NCI-H345 treated with DMSO at 0.1 percent for 48 hours (cell line): ENCODE results near the gene LIN7C.

Experiments used
- DNase-seq: peaks from one replicate; lab custom pipeline; 2025; ENCODE audit not compliant: unreplicated experiment; lab: John Stamatoyannopoulos, UW

LIN7C gene

DNA sequence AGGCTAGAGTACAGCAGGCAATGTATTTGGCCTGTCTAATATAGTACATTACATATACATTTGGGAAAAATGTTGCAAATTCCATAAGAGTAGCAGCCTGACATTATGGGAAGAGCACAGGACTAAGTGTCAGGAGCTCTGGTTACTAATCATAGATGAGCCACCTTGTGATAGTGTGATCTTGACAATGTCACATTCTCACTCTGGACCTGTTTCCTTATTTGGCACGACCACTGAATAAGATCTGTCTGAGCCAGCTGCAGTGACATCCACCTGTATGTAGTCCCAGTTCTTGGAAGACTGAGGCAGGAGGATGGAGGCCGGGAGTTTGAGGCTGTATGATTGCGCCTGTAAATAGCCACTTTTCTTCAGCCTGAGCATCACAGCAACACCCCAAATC lies 5.7 kb upstream of the LIN7C start:
- no peak for DNase-seq

DNA sequence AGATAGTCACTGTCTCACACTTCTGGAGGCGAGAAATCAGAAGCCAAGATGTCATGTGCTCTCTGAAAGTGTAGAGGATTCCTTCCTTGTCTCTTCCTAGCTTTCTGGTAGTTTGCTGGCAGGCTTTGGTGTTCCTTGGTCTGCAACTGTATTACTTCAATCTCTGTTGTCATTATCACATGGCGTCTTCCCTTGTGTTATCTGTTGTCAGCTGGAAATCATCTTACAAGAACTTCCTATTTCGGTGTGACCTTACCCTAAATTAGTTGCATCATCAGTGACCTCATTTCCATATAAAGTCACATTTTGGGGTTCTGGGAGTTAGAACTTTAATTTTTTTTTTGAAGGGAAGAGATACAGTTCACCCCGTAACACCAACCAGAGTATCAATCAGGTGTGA lies 3.3 kb upstream of the LIN7C start:
- DNase-seq: no peak

DNA sequence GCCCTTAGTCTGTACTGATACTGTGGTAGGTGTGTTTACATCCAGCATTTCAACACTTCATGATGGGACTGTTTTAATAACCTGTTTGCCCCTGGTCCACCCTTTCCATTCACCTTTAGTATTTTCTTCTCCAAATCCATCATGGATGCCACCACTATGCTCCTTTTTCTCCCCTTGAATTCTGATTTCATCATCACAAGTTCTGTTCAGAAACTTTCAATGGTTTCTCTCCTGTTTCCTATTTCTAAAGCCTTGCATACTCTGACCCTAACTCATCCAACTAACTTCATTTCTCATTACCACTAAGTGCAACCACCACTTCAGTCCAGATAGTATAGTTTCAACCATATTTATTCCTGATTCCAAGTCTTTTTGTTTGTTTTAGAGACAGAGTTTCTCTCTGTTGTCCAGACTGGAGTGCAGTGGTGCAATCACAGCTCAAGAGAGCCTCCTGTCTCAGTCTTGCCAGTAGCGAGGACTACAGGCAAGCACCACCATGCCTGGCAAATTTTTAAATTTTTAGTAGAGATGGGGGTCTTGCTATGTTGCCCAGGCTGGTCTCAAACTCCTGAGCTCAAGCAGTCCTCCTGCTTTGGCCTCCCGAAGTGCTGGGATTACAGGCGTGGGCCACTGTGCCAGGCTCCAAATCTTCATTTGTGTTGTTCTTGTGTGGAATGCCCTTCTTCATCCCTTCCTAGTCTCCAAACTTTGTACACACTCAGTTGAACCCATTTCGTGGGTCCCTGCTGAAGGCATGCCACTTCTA lies 1.2 kb upstream of the LIN7C start:
- no peak for DNase-seq

DNA sequence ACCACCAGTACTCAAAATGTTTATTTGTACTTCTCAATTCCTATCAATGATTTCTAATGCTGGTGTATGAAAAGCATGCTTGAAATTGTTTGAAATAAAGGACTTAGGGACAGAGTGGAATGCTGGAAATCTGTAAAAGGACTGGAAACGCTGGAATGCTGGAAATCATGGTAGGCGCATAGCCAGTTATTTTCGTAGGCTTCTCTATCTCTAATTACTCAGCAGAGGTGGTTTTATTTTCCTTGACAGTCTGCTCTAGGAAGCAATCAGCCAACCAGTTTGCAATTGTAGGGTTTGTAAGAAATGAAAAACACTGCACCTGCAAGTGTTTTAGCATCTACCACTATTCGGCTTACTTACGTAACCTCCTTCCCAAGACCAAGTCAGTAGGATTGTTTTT lies 788 bp downstream of the LIN7C start:
- DNase-seq: no peak

DNA sequence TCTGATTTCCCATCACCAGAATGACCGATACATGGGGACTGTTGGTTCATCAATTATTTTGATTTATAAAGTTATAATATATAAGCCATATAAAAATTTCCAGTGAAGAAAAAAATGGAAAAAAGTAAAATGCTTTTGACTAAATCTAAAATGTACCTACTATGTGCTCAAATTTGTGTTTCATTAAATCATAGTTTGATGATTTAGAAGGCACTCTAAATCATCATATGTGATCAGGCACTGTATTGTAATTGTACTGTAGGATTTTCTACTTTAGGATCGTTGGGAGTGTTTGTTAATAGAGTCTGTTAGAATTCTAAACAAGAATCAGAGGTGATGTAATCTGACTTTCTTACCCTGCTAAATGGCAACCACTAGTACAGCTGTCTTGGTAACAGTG lies 2.4 kb downstream of the LIN7C start:
- DNase-seq: no peak

DNA sequence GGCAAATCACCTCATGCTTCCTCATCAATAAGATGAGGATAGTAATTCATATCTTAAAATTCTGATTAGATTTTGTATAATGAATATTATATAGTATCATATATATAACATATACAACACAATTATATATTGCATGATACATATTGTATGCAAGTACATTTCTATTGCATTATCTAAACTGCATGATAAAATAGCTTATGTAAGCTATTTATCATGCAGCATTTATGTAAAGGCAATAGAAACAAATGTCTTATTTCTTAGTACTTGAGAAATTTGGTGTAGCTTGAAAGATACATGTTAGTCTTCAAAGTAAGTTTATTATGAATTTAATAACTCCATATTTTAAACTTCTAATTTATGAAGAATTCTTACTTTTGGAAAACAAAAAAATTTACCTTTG lies 5.5 kb downstream of the LIN7C start:
- DNase-seq: no peak

DNA sequence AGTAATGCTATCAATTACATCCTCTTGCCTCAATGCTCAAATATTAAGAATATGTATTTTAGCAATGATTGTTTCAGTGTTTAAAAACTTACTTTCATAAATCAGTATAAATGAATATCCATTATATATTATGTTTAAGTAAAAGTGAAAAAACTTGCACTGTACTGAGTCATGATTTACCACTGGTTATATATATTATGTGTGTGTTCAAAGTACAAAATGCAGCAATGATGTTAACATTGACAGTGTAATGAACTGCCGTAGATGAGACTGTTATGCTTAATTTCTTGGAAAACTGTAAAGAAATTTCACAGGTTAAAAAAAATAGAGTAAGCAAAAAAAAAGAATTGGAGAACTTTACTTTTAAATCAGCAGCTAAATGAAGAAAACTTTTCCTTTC lies 8.7 kb downstream of the LIN7C start:
- no peak for DNase-seq

DNA sequence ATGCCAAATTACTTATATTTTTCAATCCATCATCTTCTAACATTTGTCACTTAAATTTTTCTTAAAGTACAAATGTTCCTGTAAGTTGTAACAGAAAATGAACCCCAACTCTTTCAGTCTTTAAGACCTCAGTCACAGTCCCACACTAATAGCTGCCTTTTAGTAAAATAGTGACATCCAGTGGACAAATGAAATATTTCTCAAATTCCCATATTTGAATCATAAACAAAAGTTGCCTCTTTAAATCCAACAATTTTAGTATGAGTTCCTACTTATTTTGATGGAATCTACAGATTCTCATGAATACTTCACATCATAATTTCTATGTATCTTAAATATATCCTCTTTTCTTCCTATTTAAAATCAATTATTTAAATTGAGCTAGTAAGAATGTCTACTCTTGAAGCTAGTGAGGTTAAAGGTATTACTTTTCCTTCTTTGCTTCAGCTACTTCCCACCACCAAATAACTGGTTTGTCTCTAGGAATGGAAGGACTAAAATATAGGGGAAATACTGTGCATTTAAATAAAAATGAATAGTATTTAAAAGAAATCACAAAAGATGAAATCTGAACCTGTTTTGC lies 9.2 kb downstream of the LIN7C start:
- no peak for DNase-seq

DNA sequence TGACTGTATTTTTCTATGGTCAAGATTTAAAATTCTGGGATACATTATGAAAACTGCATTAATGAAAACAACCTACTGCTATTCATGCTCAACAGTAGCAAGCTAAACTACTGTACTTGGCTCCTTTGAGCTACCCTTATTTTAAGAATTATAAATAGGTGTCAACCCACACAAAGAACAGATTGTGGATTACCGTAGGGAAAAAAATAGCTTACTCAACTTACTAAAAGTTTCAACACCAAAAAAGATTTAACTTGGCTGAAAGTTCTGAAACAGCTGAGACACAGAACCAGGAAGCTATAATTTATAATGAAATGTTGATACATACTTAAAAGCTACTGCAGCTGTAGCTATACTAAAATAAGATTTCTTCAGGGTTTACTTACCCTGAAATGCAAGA lies 10.1 kb downstream of the LIN7C start:
- no peak for DNase-seq

DNA sequence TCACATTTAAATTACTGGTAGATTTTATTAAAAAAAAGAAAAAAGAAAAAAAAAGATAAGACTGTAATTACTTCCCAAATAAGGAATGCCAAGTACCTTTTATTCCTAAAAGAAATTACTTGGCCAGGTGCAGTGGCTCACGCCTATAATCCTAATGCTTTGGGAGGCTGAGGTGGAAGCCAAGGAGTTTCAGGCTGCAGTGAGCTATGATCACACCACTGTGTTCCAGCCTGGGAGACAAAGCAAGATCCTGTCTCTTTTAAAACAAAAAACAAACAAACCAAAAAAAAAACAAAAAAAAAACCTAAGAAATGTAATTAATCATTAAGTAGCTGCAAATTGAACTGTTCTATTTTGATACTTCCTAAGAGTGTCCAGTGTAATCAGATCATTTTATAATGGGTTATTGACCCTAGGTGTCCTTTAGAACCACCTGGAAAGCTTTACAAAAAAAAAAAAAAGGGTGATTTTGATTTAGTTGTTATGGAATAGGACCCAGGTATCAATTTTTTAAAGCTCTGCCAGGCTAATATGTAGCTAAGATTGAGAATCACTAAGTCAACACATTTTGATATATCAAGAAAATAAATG lies 10.8 kb downstream of the LIN7C start:
- DNase-seq: no peak

DNA sequence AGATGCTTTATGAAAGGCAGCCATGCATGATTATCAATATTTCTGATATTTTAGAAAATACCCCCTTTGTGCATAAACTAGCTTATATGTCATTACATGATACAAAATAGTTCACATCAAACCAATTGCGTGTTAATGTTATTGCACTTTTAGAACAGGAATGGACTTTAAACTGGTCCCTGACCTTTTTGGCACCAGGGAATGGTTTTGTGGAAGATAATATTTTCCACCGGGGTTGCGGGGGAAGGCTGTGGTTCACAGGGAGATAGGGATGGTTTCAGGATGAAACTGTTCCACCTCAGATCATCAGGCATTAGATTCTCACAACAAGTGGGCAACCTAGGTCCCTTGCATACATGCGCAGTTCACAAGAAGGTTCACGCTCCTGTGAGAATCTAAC lies 17.5 kb downstream of the LIN7C start:
- DNase-seq: no peak

DNA sequence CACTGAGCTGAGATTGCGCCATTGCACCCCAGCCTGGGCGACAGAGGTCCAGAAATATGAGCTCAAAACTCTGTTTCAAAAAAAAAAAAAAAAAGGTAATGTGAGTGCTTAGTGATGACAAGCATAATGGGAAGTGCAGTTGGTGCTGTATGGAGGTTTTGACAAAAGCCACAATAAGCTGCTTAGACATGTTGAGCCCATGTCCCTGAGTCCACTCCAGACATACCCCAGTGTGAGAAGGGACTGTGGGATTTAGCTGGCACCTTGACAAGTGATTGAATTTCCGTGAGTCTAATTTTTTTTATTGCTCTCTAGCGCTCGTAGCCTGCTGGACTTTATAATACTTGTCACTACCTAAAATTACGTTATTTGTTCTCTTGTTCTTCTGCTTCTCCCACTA lies 18.9 kb downstream of the LIN7C start:
- DNase-seq: no peak

DNA sequence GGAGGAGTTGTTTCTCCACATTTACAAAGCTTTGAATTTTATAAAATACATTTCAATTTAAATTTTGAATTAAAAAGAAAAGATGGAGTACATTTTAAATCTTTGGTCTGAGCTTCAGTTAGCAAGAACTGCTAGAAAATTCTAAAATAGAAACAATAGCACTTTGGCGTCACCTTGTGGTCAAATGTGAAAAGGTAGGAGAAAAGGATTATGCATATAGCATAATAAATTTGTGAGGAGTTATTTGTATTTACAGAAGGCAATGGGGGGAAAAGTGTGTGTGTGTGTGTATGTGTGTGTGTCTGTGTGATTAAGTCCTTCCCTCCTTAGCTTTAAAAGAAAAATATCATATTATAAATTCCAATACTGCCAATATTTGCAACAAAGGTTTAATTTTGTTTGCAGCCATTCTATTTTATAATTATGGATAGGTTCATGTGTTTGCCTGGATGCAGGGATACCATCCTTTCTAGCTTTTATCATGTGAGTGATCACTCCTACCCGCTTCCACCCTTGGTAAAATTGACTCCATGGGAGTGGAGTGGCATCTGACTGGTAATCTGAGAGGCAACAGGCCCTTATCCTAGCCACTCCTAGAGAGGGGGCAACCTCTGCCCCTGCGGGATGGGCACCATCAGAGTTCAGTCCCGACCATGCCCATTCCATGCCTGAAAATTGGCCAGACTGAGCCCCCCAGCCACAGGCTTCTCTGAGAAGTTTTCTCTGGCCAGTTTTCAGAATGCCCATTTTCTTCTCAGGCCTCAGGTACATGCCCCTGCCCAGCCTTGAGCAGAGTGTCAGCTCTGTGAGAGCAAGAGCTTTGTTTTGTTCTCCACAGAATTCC lies 20.4 kb downstream of the LIN7C start:
- peak; percentile 57 for DNase-seq

DNA sequence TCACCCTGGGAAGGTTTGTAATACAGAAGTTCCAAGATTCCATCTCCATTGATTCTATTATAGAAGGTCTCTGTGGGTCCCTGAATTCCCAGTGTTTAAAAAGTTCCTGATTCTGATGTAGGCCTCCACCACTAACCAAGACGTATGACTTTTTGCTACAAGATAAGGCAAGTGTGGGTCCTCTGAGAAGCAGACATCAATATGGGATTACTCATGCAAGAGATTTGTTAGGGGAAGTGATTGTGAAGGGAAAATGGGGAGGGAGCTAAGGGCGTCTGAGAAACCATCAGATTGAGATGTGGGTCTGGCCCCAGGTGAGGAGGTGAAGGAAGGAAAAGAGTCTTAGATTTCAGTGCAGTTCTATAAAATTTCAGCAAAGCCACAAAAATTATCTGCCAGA lies 23.8 kb downstream of the LIN7C start:
- DNase-seq: no peak

DNA sequence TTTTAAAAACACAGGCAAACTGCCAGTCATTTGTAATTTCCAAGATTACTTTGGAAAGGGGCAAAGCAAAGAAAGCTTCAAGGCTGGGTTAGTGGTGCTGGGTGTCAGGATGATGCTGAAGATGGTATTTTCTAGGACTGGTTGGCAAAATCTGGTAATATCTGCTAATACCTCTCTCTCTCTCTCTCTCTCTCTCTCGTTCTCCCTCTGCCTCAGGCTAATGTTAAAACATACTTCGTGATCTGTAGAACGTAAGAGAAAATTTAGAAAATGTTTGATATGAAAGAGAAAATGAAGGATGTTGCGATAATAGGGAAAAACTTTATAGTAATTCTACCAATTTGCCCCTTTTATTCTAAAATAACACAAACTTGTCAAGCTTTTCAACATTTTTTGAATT lies 24.6 kb downstream of the LIN7C start:
- no peak for DNase-seq

DNA sequence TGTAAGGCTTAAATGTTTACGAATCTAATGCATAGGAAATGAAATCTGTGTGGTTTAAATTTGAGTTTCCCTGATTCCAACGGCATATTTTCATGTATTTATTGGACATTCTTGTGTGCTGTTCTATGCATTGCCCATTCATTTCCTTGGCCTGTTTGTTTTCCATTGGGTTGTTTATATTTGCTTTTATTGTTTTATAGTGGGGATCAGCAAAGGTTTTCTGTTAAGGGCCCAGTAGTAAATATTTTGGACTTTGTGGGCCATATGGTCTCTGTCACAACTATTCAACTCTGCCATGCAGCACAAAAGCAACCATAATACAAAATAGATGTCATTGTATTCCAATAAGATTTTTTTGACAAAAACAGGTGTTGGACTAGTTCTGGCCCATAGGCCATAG lies 28.7 kb downstream of the LIN7C start:
- no peak for DNase-seq

DNA sequence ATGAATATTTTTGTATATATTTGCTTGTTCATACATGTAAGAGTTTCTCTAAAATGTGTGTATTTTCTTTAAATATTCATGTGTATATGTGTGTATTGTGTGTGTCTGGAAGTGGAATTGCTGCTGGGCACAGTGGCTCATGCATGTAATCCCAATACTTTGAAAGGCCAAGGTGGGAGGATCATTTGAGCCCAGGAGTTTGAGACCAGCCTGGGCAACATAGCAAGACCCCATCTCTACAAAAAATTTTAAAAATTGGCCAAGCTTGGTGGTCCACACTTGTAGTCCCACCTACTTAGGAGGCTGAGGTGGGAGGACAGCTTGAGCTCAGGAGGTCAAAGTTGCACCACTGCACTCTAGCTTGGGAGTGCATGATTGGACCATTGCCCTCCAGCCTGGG lies 29.3 kb downstream of the LIN7C start:
- DNase-seq: no peak

DNA sequence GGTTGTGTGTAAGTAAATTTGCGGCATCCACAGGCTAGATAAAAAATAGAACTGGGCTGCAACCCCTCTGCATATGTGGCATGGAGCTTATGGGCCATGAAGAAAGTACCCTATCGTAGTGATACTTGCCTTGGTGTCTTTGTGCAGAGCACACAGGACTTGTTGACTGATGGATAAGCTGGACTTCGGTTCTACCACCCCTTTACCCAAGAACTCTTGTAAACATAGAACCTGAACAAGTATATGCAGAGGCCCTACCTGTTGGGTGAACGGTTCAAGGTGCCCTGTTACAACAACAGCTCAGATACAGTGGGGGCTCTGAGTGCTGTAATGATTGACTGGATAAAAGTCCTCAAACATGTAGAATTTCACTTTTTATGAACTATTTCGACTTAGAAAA lies 30.9 kb downstream of the LIN7C start:
- DNase-seq: no peak

DNA sequence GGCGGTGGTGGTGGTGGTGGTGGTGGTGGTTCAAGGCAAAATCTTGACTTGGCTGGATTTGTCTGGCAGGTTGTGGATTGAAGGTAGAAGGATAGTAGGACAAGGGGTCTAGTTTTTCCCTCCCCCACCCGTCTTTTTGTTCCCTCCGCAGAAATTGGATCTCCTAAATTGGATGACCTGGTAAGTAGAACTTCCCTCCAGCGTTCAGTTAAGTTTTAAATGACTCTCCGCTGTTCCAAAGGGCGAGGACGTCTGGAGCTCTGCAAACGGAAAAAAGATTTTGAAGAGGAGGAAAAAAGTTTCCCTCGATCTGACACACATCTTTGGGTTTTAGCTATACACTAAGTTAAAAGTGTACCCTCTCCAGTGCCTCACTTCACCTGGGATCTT lies 33.6 kb downstream of the LIN7C start:
- no peak for DNase-seq

DNA sequence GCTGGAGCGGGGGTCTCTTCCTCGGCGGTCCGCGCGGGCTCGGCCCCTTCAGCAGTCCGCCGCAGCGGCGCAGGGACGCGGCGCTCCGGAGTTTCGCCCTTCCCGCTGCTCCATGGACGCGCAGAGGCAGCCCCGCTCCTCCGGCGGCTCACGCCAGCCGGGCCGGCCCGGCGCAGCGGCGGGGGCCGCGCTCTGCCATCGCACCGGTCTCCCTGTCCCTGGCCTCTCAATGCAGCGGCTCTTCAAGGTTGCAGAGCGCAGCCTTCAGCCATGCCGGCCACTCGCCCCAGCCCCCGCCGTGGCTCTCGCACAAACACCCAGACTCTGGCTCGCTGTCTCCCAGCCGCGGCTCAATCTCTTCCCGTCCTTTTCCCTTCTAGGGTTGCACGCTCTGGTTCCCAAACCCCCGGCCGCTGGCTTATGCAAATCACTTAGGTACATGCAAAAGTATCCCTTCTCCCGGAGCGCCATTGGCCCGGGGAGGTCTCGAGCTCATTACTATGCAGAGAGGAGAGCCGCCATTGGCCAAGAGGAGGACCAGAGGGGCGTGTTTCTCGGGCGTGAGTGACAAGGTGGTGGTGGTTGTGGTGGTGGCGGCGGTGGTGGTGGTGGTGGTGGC lies 34.1 kb downstream of the LIN7C start, which contains the start of gene LGR4:
LGR4 (minus strand) TSS at position 393 of the 619 bp plus-strand sequence. CDS start 488 bp downstream, outside the sequence.
- DNase-seq: peak; percentile 87
